GM21619 (cell line): ENCODE results near the gene CD274.
"Not testable (repeated sequence)": the region's sequence is repeated elsewhere in the genome, so short reads cannot be mapped to it uniquely, and the experiment has no call there.

Experiments used
- ATAC-seq: cut with Tn5 transposase; IDR thresholded peaks from one replicate; pipeline ENCODE4 v1.9.1; 2021; ENCODE audit not compliant: unreplicated experiment

The CD274 gene

DNA sequence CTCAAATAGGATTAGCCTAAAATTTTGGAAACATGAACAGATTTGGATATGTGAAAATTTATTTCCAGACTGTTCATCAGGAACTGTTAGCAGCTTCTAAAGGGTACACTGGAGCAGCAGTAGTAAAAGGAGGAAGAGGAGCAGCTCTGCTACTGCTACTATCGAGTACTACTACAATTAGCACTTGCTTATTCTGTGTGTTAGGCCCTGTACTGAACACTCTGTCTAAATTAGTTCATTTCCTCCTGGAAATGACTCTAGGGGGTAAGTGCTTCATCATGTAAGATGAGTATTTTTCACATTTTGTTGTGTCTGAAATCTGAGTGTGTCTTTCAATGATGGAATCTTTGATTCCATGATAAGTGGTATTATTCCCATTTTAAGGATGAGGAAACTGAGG, 9.8 kb downstream of the CD274 start:
- ATAC-seq: no peak

DNA sequence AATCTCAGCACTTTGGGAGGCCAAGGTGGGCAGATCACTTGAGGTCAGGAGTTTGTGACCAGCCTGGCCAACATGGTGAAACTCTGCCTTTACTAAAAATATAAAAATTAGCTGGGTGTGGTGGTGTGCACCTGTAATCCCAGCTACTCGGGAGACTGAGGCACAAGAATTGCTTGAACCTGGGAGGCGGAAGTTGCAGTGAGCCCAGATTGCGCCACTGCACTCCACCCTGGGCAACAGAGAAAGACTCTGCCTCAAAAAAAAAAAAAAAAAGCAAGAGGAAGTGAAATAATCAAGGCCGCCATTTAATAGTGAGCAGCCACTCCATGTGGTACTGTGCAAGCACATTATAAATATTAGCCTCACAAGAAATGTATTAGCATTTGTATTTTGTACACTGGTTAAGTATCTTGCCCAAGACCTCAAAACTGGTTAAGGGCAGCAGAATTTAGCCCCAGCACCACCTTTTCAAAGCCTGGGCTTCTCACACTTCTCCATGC, 14.5 kb downstream of the CD274 start:
- ATAC-seq: not testable (repeated sequence)

DNA sequence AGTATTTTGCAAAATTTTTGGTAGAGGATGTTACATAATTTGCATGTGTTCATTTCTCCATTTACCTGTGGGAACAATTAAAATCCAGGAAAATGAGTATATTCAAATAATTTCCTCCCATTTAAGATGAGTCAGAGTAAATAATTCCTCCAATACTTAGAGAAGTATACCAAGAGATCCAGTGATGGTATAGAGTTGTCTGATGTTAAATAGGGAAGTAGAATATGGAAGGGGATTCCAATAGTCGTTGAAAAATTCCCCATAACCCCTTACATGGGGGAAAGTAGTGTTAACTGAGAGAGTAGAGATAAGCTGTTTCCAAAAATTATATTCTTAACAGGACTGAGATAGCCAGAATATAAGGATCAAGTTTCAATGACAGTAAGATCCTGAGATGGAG, 15.7 kb downstream of the CD274 start:
- no peak for ATAC-seq

DNA sequence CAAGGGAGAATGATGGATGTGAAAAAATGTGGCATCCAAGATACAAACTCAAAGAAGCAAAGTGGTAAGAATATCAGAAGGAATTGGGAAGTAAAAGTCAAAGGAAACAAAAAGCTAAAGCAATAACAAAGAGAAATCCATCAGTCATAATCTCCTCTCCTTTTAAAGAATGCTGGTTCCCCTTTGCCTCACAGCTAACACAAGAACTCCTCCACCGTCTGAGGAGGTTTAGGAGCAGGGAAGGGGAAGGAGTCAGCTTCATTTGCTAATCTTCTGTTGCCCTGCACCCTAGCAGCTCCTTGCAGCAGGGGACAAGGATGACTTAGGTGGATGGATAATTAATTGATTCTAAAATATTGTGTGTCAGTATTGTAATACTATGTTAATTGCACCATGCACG, 16.4 kb downstream of the CD274 start:
- no peak for ATAC-seq

DNA sequence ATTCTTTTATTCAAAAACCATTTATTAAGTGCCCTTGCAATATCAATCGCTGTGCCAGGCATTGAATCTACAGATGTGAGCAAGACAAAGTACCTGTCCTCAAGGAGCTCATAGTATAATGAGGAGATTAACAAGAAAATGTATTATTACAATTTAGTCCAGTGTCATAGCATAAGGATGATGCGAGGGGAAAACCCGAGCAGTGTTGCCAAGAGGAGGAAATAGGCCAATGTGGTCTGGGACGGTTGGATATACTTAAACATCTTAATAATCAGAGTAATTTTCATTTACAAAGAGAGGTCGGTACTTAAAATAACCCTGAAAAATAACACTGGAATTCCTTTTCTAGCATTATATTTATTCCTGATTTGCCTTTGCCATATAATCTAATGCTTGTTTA, 18.5 kb downstream of the CD274 start:
- ATAC-seq: no peak

DNA sequence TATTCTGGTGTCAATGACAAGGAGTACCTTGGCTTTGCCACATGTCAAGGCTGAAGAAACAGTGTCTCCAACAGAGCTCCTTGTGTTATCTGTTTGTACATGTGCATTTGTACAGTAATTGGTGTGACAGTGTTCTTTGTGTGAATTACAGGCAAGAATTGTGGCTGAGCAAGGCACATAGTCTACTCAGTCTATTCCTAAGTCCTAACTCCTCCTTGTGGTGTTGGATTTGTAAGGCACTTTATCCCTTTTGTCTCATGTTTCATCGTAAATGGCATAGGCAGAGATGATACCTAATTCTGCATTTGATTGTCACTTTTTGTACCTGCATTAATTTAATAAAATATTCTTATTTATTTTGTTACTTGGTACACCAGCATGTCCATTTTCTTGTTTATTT, 19.8 kb downstream of the CD274 start:
- no peak for ATAC-seq

DNA sequence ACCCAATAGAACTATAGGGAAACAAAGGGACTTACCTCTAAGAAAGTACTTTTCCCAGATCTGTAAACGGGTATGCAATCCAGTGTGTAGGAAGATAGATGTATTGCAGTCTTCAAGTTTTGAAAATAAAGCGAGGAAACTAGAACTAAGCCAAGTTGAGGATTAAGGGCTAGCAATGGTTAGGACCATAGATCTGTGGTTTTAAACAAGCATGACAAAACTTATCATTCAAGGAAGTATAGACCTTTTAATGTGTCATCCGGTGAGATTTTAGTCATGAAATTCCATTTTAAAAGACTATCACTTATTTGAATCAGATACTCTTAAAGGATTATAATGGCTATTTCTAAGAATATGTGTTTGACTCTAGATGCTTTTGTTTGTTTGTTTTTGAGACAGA, 20.5 kb downstream of the CD274 start:
- no peak for ATAC-seq

DNA sequence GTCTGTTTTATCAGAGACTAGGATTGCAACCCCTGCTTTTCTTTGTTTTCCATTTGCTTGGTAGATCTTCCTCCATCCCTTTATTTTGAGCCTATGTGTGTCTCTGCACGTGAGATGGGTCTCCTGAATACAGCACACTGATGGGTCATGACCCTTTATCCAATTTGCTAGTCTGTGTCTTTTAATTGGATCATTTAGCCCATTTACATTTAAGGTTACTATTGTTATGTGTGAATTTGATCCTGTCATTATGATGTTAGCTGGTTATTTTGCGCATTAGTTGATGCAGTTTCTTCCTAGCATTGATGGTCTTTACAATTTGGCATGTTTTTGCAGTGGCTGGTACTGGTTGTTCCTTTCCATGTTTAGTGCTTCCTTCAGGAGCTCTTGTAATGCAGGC, 25.3 kb downstream of the CD274 start:
- not testable (repeated sequence) for ATAC-seq

DNA sequence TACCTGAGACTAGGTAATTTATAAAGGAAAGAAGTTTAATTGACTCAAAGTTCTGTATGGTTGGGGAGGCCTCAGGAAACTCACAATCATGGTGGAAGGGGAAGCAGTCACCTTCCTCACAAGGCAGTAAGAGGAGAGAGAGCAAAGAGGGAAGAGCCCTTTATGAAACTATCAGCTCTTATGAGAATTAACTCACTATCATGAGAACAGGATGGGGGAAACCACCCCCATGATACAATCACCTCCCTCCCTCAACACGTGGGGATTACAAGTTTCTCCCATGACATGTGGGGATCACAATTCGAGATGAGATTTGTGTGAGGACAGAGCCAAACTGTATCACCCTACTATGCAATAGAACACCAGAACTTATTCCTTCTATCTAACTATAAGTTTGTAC, 27.9 kb downstream of the CD274 start:
- ATAC-seq: no peak

DNA sequence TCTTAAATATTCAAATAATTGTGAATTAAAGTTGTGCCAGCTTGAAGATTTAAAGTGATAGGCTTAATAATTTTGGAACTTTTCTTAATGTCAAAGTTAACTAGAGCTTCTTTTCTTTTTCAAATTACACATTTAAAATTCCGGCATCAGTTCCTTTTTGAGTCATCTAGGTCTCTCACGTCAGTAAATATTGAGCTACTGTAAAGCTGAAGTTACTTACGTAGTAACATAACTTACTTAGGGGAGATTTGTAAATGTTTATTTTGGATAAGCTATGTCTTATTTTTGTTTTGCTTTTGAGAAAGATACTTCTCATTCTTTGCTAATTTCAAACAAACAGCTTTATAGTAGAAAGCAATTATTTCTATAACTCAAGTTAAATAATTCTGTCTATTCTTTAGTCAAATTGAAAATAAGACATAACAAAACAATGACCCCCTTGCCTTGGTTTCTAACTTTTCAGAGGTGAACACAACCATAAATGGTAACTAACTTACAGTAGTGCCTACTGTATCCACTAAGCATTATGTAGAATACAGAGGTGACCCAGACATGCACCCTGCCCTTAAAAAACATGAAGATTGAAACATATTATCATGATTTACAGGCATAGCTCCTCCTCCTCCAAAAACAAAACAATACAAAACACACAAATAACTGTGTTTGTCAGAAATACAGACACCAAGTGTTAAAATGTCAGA, 29.8 kb downstream of the CD274 start:
- peak; percentile 51 for ATAC-seq

DNA sequence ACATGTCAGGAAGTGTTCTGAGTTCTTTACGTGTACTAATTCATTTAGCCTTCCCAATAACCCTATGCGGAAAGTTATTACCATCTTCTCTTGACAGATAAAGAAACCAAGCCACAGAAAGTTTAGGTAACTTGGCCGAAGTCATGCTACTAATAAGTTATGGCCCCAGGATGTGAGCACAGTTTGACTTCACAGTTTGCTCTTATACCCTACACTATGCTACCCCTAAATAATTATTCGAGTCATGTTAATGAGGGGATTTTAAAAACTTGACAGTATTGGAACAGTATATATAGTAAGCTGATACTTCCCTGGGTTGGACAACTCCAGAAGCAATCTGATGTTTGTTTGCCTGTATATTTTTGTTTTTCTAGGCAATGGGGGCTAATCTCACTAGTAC, 30.6 kb downstream of the CD274 start:
- ATAC-seq: no peak

DNA sequence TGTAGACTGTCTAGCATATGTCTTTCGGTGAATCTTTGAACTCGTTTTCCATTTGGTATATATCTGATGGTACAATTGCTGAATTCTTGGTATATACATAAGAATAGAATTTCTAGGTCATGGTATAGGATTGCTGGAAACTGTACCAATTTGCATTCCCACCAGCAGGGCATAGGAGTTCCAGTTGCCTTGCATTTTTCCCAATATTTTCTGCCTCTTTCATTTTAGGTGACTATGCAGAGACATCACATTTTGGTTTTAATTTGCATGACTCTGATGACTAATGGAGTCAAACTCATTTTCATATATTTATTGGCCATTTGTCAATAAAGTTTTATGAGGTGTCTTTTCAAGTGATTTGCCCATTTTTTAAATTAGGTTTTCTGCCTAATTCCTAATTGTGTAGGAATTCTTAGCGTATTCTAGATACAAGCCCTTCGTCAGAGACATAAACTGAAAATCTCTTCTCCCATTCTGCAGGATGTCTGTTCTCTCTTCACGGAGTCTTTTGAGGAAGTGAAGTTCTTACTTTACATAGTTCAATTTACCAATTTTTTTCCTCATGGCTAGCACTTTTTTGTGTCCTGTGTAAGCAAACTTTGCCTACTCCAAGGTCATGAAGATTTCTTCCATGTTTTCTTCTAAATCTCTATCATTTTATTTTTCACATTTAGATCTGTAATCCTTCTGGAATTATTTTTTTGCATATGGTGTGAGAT, 31.1 kb downstream of the CD274 start:
- no peak for ATAC-seq

DNA sequence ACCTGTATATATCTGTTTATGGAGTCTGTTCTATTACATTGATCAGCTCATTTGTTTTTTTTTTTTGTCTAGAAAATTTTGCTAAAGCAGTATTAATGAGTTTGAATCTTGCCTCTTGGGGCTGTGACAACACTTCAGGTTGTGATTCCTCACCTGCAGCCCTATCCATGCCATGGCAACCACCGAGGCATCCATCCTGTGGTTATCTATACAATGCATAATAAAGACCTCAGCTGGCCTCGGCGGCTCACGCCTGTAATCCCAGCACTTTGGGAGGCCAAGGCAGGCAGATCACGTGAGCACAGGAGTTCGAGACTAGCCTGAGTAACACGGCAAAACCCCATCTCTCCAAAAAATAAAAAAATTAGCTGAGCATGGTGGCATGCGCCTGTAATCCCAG, 31.9 kb downstream of the CD274 start:
- no peak for ATAC-seq

DNA sequence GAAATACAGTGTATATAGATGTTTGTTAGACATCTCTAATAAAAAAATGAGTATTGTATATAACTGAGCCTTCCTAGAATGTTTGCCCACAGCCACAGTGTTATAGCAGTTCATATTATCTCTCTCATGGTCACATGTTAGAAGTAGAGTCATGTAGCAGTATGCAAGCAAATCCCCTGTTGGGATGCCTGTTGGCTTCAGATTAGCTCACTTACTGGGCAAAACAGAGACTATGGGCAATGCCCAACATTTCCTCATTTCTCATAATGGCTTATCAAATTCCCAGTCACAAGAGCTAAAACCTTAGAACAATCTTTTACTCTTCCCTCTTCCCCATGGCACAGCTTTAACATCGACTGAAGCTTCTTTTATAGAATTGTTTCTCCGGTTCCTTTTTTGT, 33.0 kb downstream of the CD274 start:
- no peak for ATAC-seq

DNA sequence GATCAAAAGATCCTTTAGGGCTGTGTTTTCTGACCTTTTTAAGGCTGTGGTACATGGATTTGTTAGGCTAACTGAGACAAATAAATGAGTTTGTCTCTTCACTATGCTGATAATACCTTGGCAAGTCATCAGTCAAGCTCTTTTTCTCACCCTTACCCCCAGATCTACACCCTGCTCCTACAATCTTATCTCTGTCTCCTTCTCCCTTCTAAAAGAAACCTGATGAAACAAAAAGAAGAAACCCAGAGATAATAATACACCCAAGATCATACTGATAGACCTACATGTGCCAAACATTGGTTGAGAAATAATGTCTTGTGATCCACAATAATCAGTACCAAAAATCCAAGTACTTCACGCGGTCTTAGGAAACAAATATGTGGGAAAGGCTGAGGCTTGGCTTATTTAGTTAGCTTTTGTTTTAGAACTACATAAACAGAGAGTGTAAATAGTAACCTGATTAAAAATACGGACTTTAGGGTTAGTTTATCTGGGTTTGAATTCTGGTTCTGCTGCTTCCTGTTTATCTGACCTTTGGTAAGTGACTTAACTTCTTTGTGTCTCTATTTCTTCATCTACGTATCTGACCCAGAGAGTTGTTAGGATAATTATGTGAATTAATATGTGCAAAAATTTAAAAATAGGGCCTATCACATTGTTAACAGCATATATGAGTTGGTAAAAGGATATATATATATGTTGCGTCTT, 35.2 kb downstream of the CD274 start:
- ATAC-seq: no peak

DNA sequence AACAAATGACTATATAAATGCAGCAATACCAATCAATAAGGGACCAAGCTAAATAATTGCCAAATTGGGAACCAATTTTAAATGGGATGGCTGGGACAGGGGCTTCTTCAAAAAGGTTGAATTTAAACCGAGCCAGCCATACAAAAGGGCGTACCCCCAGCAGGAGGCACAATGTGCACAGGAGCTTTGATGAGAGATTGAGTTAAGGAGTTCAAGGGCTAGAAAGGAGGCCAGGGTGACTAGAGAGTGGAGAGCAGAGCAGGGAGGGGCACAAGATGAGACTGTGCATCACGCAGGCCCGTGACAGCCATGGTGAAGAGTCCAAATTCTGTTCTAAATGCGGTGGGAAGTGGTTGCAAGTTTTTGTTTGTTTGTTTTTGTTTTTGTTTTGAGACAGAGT, 36.6 kb downstream of the CD274 start:
- no peak for ATAC-seq

DNA sequence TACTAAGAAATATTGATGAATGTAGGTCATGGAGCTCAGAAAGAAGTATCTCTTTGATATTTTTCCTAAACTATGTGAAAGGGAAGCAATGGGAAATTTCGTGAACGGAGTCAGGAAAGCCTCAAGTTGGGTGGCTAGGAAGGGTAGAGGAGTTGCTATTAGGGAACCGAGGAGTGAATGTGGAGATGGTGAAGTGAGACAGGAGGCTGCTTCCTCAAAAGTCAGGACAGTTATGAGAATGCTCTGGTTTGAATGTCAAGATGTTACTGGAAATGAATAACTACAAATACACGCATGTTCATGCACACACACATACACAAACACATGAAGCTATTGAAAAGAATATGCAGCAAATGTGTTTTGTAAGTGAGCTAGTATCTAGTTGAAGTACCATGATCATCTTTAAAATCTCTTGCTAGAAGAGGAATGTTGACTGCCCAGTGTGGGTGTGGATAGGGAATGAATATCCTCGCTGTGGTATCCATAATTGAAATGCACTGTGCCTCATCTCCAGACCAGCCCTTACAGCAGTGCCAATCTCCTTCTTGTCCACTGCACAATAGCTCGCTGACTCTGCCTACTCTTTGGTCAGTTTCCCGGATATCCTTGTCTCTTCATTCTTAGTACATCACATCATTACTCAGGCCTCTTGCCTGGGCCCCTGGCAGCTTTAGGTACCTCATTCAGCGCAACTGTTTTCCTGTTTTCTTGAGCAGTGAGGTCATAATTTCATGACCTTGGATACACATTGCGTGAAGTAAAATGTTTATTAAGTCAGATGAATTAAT, 38.1 kb downstream of the CD274 start:
- ATAC-seq: no peak

DNA sequence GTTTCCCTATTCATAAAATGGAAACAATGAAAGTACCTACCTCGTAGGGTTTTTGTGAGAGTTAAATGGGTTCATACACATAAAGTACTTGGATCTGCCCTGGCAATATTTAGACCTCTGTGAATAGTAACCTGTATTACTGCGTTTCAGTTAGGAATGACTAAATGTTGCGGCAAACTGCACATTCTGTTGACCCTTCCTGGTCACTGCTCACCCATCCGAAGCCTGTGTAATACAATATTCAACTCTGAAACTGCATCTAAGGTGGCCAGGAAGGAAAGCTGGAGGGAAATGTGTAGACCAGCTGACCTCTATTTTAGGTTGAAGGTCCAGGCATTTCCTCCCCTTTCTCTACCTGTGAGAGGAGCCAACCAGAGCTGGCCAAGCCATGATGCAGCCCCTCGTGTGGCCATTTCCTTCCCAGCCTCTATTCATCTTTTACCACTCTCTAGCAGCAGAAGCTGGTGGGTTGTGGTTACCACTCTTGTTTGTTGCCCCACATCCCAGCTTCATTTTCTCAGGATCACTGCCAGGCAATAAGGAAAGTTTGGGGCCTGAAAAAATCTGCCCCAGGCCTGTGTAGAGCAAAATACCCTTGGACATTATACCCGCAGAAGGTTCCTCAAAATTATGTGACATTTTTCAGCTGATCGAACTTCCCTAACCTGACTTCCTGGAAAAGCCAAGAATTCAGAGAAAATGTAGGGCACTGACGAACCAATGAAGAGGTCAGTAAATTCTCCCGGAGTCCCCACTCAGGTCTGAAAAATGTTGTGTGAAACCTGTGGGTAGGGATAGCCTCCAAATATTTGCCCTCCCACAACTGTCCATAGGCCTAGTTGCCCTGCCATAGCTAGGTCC, 39.5 kb downstream of the CD274 start:
- no peak for ATAC-seq

DNA sequence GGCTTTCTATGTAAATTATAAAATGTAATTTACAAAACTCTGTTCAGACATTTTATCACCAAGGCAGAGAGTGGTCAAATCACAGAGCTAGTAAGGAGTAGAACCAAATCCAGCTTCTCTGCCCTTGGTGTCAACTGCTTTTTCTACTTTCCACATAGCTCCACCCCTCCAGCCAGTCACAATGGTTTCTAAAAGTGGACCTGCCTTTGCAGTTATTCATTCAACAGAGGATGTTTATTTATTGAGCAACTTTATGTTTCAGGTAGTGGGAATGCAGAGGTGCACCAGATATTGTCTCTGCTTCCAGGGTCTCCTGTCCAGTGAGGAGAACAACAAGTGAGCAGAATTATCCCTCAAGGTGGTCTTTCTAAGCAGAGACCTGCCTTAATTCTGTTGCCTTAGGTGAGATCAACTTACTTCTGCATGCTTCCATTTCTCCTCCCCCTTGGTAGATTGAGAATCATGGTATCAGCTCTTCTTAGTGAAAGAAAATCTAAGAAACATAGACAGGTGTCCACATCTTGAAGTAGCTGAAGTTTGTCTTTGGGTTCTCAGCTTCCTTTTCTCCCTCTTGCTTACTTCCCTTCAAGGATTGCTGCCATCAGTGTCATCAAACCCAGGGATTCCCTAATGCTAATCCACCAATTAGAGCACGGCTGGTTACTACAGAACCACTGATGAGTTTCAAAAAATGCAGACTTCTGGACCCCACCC, 42.8 kb downstream of the CD274 start:
- no peak for ATAC-seq
